SHP77 (cell line): Measurements from ENCODE around the gene GOLGA6B.
"Not testable (repeated sequence)": the region's sequence is repeated elsewhere in the genome, so short reads cannot be mapped to it uniquely, and the experiment has no call there.

Experiments used
- DNase-seq, 2 experiments: peaks; one replicate each; lab custom pipeline; 2025; lab: John Stamatoyannopoulos, UW

The GOLGA6B gene

GRCh38 chr15:72663931-72664330 lies 9.4 kb downstream of the GOLGA6B start:
- not testable (repeated sequence) for DNase-seq

GRCh38 chr15:72665706-72666105 lies 11.2 kb downstream of the GOLGA6B start:
- DNase-seq: not testable (repeated sequence)

- DNase-seq: not testable (repeated sequence)
Observed at GRCh38 chr15:72669803-72670202, 15.3 kb downstream of the GOLGA6B start.

- DNase-seq: not testable (repeated sequence)
Observed at GRCh38 chr15:72670656-72671352, 16.3 kb downstream of the GOLGA6B start.

GRCh38 chr15:72671525-72671924 lies 17.0 kb downstream of the GOLGA6B start:
- no peak for DNase-seq

- no peak for DNase-seq
Observed at GRCh38 chr15:72676838-72677237, 22.3 kb downstream of the GOLGA6B start.

GRCh38 chr15:72680931-72681330 lies 26.4 kb downstream of the GOLGA6B start:
- no peak for DNase-seq

GRCh38 chr15:72682772-72683171 lies 28.3 kb downstream of the GOLGA6B start:
- no peak for DNase-seq

- no peak for DNase-seq
Observed at GRCh38 chr15:72685301-72685924, 30.9 kb downstream of the GOLGA6B start.

- DNase-seq: no peak
Observed at GRCh38 chr15:72685925-72686794, 31.7 kb downstream of the GOLGA6B start, which contains the start of the genes BBS4 and HIGD2B. TSS of gene BBS4 (plus strand) at chr15:72686207. CDS start at chr15:72686228, 21 bp downstream. TSS of gene HIGD2B (minus strand) at chr15:72686182. CDS start at chr15:72676374, 9,808 bp downstream.

GRCh38 chr15:72688697-72689096 lies 34.2 kb downstream of the GOLGA6B start:
- DNase-seq: no peak

- no peak for DNase-seq
Observed at GRCh38 chr15:72690938-72691337, 36.4 kb downstream of the GOLGA6B start.

- DNase-seq: no peak
Observed at GRCh38 chr15:72698938-72699337, 44.4 kb downstream of the GOLGA6B start.

GRCh38 chr15:72700076-72700475 lies 45.6 kb downstream of the GOLGA6B start:
- no peak for DNase-seq

- no peak for DNase-seq
Observed at GRCh38 chr15:72706266-72706665, 51.8 kb downstream of the GOLGA6B start.

GRCh38 chr15:72708551-72709303 lies 54.2 kb downstream of the GOLGA6B start:
- DNase-seq: not testable (repeated sequence)
